Kidney glomerular epithelial cell (primary cell): ENCODE measurements around the gene WDFY4.

Experiments used
- DNase-seq: peaks from one replicate; lab custom pipeline; 2025; lab: John Stamatoyannopoulos, UW

The WDFY4 gene

GRCh38 chr10:48772059-48772458 is 87.4 kb downstream of the WDFY4 start:
- no peak for DNase-seq

GRCh38 chr10:48773580-48773979 is 88.9 kb downstream of the WDFY4 start:
- DNase-seq: no peak

GRCh38 chr10:48774416-48775205 is 89.9 kb downstream of the WDFY4 start:
- no peak for DNase-seq

GRCh38 chr10:48775206-48775517 is 90.5 kb downstream of the WDFY4 start:
- no peak for DNase-seq

GRCh38 chr10:48776005-48776522 is 91.4 kb downstream of the WDFY4 start:
- no peak for DNase-seq

GRCh38 chr10:48776528-48776927 is 91.9 kb downstream of the WDFY4 start:
- DNase-seq: no peak

- no peak for DNase-seq
These were observed 92.4 kb downstream of the WDFY4 start for GRCh38 chr10:48777110-48777509.

GRCh38 chr10:48778193-48778857 is 93.7 kb downstream of the WDFY4 start:
- DNase-seq: no peak

- DNase-seq: no peak
These were observed 94.4 kb downstream of the WDFY4 start for GRCh38 chr10:48779077-48779476.

- no peak for DNase-seq
These were observed 95.0 kb downstream of the WDFY4 start for GRCh38 chr10:48779546-48780152.

GRCh38 chr10:48780341-48780740 is 95.7 kb downstream of the WDFY4 start:
- DNase-seq: no peak

GRCh38 chr10:48782386-48782785 is 97.7 kb downstream of the WDFY4 start:
- DNase-seq: no peak

GRCh38 chr10:48784031-48784430 is 99.4 kb downstream of the WDFY4 start:
- no peak for DNase-seq

GRCh38 chr10:48785796-48786195 is 101.1 kb downstream of the WDFY4 start:
- DNase-seq: no peak

GRCh38 chr10:48786606-48787282 is 102.1 kb downstream of the WDFY4 start:
- DNase-seq: no peak

- no peak for DNase-seq
These were observed 103.9 kb downstream of the WDFY4 start for GRCh38 chr10:48788554-48788953.

- no peak for DNase-seq
These were observed 105.1 kb downstream of the WDFY4 start for GRCh38 chr10:48789486-48790456.

GRCh38 chr10:48790457-48791044 is 105.9 kb downstream of the WDFY4 start:
- DNase-seq: no peak

- DNase-seq: no peak
These were observed 106.7 kb downstream of the WDFY4 start for GRCh38 chr10:48791267-48791928.

GRCh38 chr10:48792121-48792520 is 107.4 kb downstream of the WDFY4 start:
- no peak for DNase-seq
